ENCODE measurements around the gene TTLL11. TPM values are rescaled to one million over a fixed set of nuclear protein-coding genes. Genes with fewer than 3 reads are reported as not detected.

TTLL11 gene
- total RNA-seq, 2 experiments from 2014 or later = 3.3 to 6.9 TPM

DNA sequence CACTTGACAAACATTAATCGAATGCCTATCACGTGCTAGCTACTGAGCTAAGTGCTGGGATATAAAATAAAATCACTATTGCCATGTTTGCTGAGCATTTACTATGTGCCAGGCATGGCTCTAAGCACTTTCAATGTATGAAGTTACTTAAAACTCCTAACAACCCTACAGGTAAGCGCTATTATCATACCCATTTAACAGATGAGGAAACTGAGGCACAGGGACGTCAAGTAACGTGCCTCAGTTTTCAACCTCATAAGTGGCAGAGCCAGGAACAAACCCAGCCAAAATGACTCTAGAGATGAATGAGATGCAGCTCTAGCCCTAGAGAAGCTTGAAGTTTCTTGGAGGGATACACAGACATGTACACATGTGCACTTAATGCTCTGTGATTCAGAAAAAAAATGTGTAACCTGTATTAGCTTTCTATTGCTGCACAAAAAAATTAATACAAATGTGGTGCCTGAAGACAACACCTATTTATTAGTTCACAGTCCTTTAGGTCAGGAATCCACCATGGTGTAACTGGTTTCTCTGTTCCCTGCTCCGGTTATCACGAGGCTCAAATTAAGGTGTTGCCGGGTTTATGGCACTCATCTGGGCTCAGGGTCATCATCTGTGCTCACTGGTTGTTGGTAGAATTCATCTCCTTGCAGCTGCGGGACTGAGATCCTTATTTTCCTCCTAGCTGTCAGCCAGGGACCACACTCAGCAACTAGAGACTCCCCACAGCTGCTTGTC, 33.7 kb downstream of the TTLL11 start:
- TF ChIP-seq, protein P1, sequence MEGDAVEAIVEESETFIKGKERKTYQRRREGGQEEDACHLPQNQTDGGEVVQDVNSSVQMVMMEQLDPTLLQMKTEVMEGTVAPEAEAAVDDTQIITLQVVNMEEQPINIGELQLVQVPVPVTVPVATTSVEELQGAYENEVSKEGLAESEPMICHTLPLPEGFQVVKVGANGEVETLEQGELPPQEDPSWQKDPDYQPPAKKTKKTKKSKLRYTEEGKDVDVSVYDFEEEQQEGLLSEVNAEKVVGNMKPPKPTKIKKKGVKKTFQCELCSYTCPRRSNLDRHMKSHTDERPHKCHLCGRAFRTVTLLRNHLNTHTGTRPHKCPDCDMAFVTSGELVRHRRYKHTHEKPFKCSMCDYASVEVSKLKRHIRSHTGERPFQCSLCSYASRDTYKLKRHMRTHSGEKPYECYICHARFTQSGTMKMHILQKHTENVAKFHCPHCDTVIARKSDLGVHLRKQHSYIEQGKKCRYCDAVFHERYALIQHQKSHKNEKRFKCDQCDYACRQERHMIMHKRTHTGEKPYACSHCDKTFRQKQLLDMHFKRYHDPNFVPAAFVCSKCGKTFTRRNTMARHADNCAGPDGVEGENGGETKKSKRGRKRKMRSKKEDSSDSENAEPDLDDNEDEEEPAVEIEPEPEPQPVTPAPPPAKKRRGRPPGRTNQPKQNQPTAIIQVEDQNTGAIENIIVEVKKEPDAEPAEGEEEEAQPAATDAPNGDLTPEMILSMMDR (conservative IDR thresholded peaks at IDR 0.05; ENCODE audit: low read length) = no peak
- TF ChIP-seq EZH2phosphoT487 (IDR thresholded peaks at IDR 0.05; ENCODE audit: borderline replicate concordance, low read depth, low read length) = no peak
- no peak overlapping the region for H2AFZ ChIP-seq (ENCODE audit: low read length)
- intact Hi-C loops (cut with micrococcal nuclease; ENCODE audit: unreplicated experiment) = no loop called here
- no peaks in the 10 kb centered on the region for H3K9me2 ChIP-seq (ENCODE audit: insufficient read depth, low read length)
- H3K4me3 ChIP-seq (ENCODE audit: low read depth, low read length, poor library complexity, severe bottlenecking) = no peak overlapping the region
- no TSS peak for BruUV-seq (replicated peaks)
- H4K20me1 ChIP-seq (ENCODE audit: insufficient read depth, low read length) = no peaks in the 10 kb centered on the region; the same call in 1 of the 2 replicates
- H3K4me1 ChIP-seq (ENCODE audit: insufficient read depth, low read length, poor library complexity, severe bottlenecking) = no peaks in the 10 kb centered on the region
- no peak overlapping the region for H3K27ac ChIP-seq (ENCODE audit: low read depth, low read length, poor library complexity, severe bottlenecking)
- CTCF ChIA-PET (ENCODE audit: unreplicated experiment) = no interaction called here
- no peaks in the 10 kb centered on the region for H3K36me3 ChIP-seq (ENCODE audit: insufficient read depth, low read length)
- no peak for DNase-seq (ENCODE audit: low spot score)
- POLR2A ChIA-PET = interaction anchor here (0.9 kb wide), 1 partner anchor 16 kb away, joined by 3 read pairs; no protein-coding TSS in a partner anchor
- no peak overlapping the region for H3K4me2 ChIP-seq (ENCODE audit: low read length)
- H3K9me3 ChIP-seq (ENCODE audit: low read length) = no peaks in the 10 kb centered on the region
- no peaks in the 10 kb centered on the region for H3K79me2 ChIP-seq (ENCODE audit: insufficient read depth, low read depth, low read length)

DNA sequence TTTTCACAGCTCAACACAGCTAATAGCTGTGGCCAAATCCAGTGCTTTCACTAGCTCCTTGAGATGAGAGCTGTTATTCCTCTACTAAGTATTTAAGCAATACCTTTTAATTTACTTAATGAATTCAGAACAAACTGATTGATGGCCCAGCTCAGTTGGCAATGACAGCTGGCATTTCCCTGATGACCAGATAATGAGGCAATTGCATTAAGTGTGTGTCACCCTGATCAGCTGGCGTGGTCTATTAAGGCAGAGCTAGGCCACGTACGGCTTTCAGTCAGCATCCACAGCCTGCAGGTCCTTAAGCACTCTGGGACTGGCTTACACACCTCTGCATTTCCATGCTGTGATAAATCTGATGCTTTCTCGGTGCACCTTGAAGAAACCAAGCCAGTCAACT, 34.4 kb downstream of the TTLL11 start:
- no peak for TF ChIP-seq EZH2phosphoT487 (IDR thresholded peaks at IDR 0.05; ENCODE audit: borderline replicate concordance, low read depth, low read length)
- TF ChIP-seq, protein P1 (conservative IDR thresholded peaks at IDR 0.05; ENCODE audit: low read length) = no peak
- Histone ChIP-seq H3K79me2 (ENCODE audit: insufficient read depth, low read depth, low read length) (no peaks in the 10 kb centered on the region), H3K27ac (ENCODE audit: low read depth, low read length, poor library complexity, severe bottlenecking) (no peak overlapping the region), H3K36me3 (ENCODE audit: insufficient read depth, low read length) (no peaks in the 10 kb centered on the region), H3K4me2 (ENCODE audit: low read length) (no peak overlapping the region), H3K4me1 (ENCODE audit: insufficient read depth, low read length, poor library complexity, severe bottlenecking) (no peaks in the 10 kb centered on the region), H4K20me1 (ENCODE audit: insufficient read depth, low read length) (no peaks in the 10 kb centered on the region), H2AFZ (ENCODE audit: low read length) (no peak overlapping the region), H3K9me3 (ENCODE audit: low read length) (no peaks in the 10 kb centered on the region), H3K9me2 (ENCODE audit: insufficient read depth, low read length) (no peaks in the 10 kb centered on the region), H3K4me3 (ENCODE audit: low read depth, low read length, poor library complexity, severe bottlenecking) (no peak overlapping the region)
- POLR2A ChIA-PET = interaction anchor here (0.9 kb wide), 1 partner anchor 17 kb away, joined by 3 read pairs; no protein-coding TSS in a partner anchor
- intact Hi-C loops (cut with micrococcal nuclease; ENCODE audit: unreplicated experiment) = no loop called here
- no peak for DNase-seq (ENCODE audit: low spot score)
- CTCF ChIA-PET (ENCODE audit: unreplicated experiment) = interaction anchor here (0.7 kb wide), 1 partner anchor 30 kb away, joined by 3 read pairs; no protein-coding TSS in a partner anchor
- BruUV-seq (replicated peaks) = no TSS peak

DNA sequence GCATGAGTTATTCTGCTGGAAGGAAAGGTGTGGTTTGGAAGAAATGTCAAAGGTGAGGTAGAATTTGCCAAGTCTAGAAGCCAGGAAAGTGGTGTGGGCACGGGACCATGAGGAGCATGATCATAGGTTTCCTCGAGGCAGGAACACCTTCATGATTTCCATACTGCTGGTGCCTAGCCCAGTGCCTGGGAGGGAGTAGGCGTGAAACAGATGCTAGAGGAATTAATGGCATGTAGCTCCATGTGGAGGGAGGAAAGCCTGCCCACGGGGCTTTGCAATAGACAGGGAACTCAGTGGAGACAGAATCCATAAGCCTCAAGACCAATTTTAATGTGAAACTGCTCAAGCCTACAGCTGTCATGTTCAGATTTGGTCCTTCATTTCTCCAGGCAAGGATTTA, 35.1 kb downstream of the TTLL11 start:
- ChIA-PET CTCF (ENCODE audit: unreplicated experiment) (no interaction called here), POLR2A (no interaction called here)
- Histone ChIP-seq H3K9me3 (ENCODE audit: low read length) (no peaks in the 10 kb centered on the region), H3K9me2 (ENCODE audit: insufficient read depth, low read length) (no peaks in the 10 kb centered on the region), H2AFZ (ENCODE audit: low read length) (no peak overlapping the region), H3K79me2 (ENCODE audit: insufficient read depth, low read depth, low read length) (no peaks in the 10 kb centered on the region), H3K36me3 (ENCODE audit: insufficient read depth, low read length) (no peaks in the 10 kb centered on the region), H3K4me2 (ENCODE audit: low read length) (no peak overlapping the region), H3K4me3 (ENCODE audit: low read depth, low read length, poor library complexity, severe bottlenecking) (no peak overlapping the region), H4K20me1 (ENCODE audit: insufficient read depth, low read length) (no peaks in the 10 kb centered on the region), H3K27ac (ENCODE audit: low read depth, low read length, poor library complexity, severe bottlenecking) (no peak overlapping the region), H3K4me1 (ENCODE audit: insufficient read depth, low read length, poor library complexity, severe bottlenecking) (no peaks in the 10 kb centered on the region)
- BruUV-seq (replicated peaks) = no TSS peak
- TF ChIP-seq, protein P1 (conservative IDR thresholded peaks at IDR 0.05; ENCODE audit: low read length) = no peak
- TF ChIP-seq EZH2phosphoT487 (IDR thresholded peaks at IDR 0.05; ENCODE audit: borderline replicate concordance, low read depth, low read length) = no peak
- DNase-seq (ENCODE audit: low spot score) = no peak
- intact Hi-C loops (cut with micrococcal nuclease; ENCODE audit: unreplicated experiment) = no loop called here
